ENCODE results near the gene CYB561D1.

CYB561D1 gene

DNA sequence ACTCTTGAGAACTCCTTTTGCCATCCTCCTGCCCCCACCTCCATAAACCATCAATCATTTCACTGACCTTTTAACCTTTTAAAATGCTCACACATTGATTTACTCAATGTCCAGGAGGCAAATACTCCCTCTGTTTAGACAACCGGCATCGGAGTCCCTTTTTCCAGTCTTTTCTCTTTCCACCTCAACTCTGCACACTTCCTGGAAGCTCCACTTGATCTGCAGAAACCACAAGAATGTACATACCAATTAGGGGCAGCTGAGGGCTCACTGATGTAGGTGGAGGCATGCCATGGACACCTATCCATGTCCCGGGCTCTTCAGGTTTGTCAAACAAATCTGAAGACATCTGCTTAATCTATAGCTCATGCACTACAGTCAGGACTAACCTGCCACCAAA lies 21.0 kb downstream of the CYB561D1 start:
- Histone ChIP-seq H3K4me1 (ENCODE audit: insufficient read depth, low read length, severe bottlenecking) (peaks cover 4% of the 10 kb centered on the region), H3K4me2 (ENCODE audit: low read length) (no peak overlapping the region), H3K27me3 (ENCODE audit: insufficient read depth, low read length) (no peaks in the 10 kb centered on the region), H3K9me3 (ENCODE audit: low read length) (no peaks in the 10 kb centered on the region), H3F3A (ENCODE audit: insufficient read depth, low read length) (no peaks in the 10 kb centered on the region), H3K4me3 (ENCODE audit: low read depth, low read length, poor library complexity, severe bottlenecking) (no peak overlapping the region), H3K9me2 (ENCODE audit: low read depth, low read length) (no peaks in the 10 kb centered on the region), H2AFZ (ENCODE audit: low read length) (no peak overlapping the region), H3K9ac (ENCODE audit: low read length) (no peak overlapping the region), H3K27ac (ENCODE audit: low read depth, low read length, poor library complexity, severe bottlenecking) (no peak overlapping the region), H4K20me1 (ENCODE audit: insufficient read depth, low read length) (no peaks in the 10 kb centered on the region), H3K36me3 (ENCODE audit: insufficient read depth, low read length) (no peaks in the 10 kb centered on the region), H3K79me2 (ENCODE audit: insufficient read depth, low read length) (no peaks in the 10 kb centered on the region)
- TF ChIP-seq, protein P1, sequence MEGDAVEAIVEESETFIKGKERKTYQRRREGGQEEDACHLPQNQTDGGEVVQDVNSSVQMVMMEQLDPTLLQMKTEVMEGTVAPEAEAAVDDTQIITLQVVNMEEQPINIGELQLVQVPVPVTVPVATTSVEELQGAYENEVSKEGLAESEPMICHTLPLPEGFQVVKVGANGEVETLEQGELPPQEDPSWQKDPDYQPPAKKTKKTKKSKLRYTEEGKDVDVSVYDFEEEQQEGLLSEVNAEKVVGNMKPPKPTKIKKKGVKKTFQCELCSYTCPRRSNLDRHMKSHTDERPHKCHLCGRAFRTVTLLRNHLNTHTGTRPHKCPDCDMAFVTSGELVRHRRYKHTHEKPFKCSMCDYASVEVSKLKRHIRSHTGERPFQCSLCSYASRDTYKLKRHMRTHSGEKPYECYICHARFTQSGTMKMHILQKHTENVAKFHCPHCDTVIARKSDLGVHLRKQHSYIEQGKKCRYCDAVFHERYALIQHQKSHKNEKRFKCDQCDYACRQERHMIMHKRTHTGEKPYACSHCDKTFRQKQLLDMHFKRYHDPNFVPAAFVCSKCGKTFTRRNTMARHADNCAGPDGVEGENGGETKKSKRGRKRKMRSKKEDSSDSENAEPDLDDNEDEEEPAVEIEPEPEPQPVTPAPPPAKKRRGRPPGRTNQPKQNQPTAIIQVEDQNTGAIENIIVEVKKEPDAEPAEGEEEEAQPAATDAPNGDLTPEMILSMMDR (IDR thresholded peaks at IDR 0.05; ENCODE audit: low read length) = no peak
- TF ChIP-seq EZH2 (IDR thresholded peaks at IDR 0.05; ENCODE audit: borderline replicate concordance, low read length) = no peak

DNA sequence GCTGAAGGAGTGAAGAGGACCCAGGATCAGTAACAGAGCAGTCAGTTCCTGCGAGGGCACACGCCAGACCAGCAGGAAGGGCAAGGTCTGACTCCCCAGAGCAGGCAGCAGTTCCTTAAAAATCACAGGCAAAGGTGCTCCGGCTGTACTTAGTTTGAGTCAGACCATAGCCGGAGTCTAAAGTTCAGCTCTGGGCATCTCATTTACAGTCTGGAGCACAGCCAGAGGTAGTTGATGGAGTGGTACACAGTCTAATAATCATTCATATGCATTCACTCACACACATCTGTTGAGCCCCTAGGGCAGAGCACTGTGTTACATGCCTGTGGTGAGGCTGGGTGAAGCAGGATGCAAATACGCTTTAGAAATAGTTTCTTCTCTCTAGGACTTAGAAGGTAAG lies 23.0 kb downstream of the CYB561D1 start:
- H3K36me3 ChIP-seq (ENCODE audit: insufficient read depth, low read length) = no peaks in the 10 kb centered on the region
- H3K27ac ChIP-seq (ENCODE audit: low read depth, low read length, poor library complexity, severe bottlenecking) = no peak overlapping the region
- no peaks in the 10 kb centered on the region; the same call in 1 of the 2 replicates for H3K27me3 ChIP-seq (ENCODE audit: insufficient read depth, low read length)
- no peak overlapping the region for H3K9ac ChIP-seq (ENCODE audit: low read length)
- no peak overlapping the region for H2AFZ ChIP-seq (ENCODE audit: low read length)
- no peaks in the 10 kb centered on the region for H3K79me2 ChIP-seq (ENCODE audit: insufficient read depth, low read length)
- H3F3A ChIP-seq (ENCODE audit: insufficient read depth, low read length) = no peaks in the 10 kb centered on the region
- H3K9me3 ChIP-seq (ENCODE audit: low read length) = no peaks in the 10 kb centered on the region
- no peak for TF ChIP-seq EZH2 (IDR thresholded peaks at IDR 0.05; ENCODE audit: borderline replicate concordance, low read length)
- TF ChIP-seq, protein P1 (IDR thresholded peaks at IDR 0.05; ENCODE audit: low read length) = no peak
- no peak overlapping the region for H3K4me3 ChIP-seq (ENCODE audit: low read depth, low read length, poor library complexity, severe bottlenecking)
- H3K9me2 ChIP-seq (ENCODE audit: low read depth, low read length) = no peaks in the 10 kb centered on the region
- no peak overlapping the region for H3K4me2 ChIP-seq (ENCODE audit: low read length)
- no peaks in the 10 kb centered on the region for H3K4me1 ChIP-seq (ENCODE audit: insufficient read depth, low read length, severe bottlenecking)
- no peaks in the 10 kb centered on the region for H4K20me1 ChIP-seq (ENCODE audit: insufficient read depth, low read length)

DNA sequence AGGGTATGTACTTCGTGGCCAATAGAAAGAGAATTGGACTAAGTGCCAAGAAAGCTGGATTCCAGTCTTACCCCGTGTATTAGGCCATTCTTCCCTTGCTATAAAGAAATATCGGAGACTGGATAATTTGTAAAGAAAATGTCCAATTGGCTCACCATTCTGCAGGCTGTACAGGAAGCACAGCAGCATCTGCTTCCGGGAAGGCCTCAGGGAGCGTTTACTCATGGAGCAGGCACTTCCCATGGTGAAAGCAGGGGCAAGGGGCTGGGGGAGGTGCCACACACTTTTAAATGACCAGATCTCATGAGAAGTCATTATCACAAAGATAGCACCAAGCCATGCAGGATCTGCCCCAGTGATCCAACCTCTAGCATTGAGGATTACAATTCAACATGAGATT lies 23.4 kb downstream of the CYB561D1 start:
- Histone ChIP-seq H3K4me1 (ENCODE audit: insufficient read depth, low read length, severe bottlenecking) (no peaks in the 10 kb centered on the region), H3K9me3 (ENCODE audit: low read length) (no peaks in the 10 kb centered on the region)

More for the DNA sequence above, 23.4 kb downstream of the CYB561D1 start:
- Histone ChIP-seq H4K20me1 (ENCODE audit: insufficient read depth, low read length) (no peaks in the 10 kb centered on the region), H3K36me3 (ENCODE audit: insufficient read depth, low read length) (no peaks in the 10 kb centered on the region), H2AFZ (ENCODE audit: low read length) (no peak overlapping the region), H3K4me3 (ENCODE audit: low read depth, low read length, poor library complexity, severe bottlenecking) (no peak overlapping the region), H3K27me3 (ENCODE audit: insufficient read depth, low read length) (no peaks in the 10 kb centered on the region; the same call in 1 of the 2 replicates), H3K27ac (ENCODE audit: low read depth, low read length, poor library complexity, severe bottlenecking) (no peak overlapping the region), H3F3A (ENCODE audit: insufficient read depth, low read length) (no peaks in the 10 kb centered on the region), H3K4me2 (ENCODE audit: low read length) (no peak overlapping the region), H3K79me2 (ENCODE audit: insufficient read depth, low read length) (no peaks in the 10 kb centered on the region), H3K9me2 (ENCODE audit: low read depth, low read length) (no peaks in the 10 kb centered on the region), H3K9ac (ENCODE audit: low read length) (no peak overlapping the region)
- no peak for TF ChIP-seq EZH2 (IDR thresholded peaks at IDR 0.05; ENCODE audit: borderline replicate concordance, low read length)
- TF ChIP-seq, protein P1 (IDR thresholded peaks at IDR 0.05; ENCODE audit: low read length) = no peak
